ENCODE measurements around the gene HIVEP3.

Gene HIVEP3

DNA sequence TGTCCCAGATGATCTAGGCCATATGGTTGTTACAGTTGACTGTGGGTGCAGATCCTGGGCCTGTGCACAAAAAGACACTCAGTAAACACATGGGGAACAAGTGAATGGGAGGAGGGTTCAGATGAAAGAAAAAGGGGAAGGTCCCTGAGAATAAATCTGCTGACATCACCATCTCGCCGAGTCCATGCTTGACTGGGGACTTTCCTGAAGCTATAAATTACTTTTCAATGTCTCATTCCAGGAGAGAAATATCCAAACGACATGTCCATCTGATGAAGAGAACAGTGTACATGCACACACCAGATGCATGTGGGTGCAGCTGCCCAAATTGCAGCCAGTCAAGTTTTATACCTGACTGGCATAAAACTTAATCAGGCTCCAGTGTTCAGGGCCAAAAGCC is 109.0 kb downstream of the HIVEP3 start:
- DNase-seq = no peak

DNA sequence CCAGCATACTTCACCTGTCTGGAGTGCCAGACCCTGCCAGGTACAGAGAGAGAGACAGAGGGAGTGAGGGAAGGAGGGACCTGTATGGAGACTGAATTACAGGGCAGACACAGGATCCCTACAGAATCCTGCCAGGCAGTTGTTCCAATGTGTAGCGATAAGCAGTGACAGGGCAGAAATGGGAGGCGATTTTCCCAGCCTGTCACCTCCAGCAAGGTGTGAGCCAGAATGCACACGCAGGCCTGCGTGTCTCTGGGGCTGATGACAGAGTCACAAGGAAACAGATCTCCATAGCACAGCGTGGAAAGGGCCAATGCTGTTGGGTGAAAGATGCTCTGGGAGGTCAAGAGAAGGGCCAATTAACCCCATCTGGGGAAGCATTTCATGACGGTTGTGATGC is 111.3 kb downstream of the HIVEP3 start:
- no peak for DNase-seq

DNA sequence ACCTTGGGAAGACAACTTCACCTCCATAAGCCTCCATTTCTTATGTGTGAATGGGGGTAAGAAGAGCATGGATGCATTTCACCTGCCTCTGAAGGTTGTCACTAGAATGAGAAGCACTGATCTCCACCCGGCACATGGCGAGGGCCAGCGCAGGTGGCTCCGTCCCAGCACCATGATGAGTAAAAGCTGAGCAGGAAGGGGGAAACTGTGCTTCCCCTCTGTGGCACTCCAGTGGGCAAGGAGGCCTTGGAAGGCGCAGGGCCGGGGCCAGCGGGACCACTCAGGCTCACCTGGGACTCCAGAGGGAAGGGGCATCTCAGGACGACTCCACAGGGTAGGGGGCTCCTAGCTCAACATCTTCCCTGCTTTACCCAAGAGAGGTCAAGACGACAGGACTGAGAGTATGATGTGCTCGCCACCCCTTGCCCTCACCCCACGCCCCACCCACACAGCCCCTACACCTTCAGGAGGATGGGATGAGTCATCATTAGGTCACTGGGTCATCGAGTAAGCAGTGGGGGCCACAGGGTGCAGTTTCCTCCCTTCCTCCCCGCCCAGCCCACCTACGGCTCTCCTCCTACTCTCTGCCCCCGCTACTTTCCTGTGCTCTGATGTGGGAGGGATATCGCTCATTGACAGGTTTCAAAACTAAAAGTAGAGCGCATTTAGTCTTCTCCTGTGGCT is 112.1 kb downstream of the HIVEP3 start:
- DNase-seq = peak; percentile 76

DNA sequence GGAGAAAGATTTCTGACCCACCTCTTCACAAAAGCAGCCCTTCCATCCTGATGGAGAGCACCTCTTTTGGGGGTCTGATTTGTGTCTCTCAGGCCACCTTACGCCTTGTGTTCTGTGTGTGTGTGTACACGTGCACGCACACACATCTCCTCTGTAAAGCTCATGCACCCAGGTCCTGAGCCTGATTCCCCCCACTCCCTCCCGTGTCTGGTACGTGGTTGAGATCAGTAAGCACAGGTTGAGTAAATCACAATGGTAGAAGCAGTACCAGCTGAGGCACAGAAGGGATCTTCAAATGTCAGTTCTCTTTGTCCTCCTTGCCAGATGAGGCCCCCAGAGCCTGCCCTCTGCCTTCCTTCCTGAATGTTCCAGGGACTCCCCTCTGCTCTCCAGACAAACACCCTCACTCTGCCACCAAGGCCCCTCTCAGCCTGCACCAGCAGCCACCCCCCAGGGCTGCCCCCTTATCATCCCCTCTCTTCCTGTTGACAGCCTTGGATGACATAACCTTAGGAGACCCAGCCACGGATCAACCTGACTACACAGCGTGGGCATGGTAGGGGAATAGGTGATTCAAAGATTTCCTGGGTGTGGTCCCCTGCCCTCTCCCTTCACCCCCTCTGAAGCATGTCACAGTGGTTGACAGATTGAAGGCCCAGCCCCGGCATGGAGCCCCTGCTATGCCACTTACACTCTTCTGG is 112.8 kb downstream of the HIVEP3 start:
- DNase-seq = peak; percentile 63

DNA sequence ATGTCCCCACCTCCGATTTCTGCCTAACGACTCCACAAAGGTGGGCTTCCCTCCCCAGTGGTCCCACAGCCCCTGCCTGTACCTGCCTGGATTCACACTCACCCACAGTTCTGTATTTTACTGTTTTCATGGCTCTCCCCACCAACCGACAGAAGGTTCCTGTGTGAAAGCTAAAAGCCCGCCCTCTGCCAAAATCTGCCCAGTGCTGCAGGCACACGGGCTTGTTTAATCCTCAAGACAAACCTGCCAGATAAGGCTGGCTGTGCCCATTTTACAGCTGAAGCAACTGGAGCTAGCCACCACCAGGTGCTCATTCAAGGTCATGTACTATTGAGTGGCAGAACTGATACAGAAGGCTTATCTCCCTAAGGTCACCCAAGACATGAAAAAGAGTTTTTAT is 114.5 kb downstream of the HIVEP3 start:
- peak; percentile 31 for DNase-seq

DNA sequence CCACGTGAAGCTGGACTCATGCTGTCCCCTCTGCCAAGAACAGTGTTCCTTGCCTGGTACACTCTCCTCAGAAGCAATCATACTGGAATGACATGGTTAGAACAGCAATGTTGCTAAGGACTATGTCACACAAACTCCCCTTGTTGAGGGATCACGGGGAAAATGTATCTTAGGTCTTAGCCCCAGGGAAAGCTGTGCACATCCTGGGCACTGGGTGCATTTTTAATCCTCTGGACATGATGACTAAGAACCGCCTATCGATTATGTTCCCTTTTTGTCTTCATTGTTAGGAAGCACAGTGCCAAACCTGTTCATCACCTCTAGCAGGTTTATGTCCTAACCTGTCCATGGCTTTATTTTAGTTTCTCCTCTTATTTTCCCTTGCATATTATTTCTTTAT is 115.1 kb downstream of the HIVEP3 start:
- no peak for DNase-seq

DNA sequence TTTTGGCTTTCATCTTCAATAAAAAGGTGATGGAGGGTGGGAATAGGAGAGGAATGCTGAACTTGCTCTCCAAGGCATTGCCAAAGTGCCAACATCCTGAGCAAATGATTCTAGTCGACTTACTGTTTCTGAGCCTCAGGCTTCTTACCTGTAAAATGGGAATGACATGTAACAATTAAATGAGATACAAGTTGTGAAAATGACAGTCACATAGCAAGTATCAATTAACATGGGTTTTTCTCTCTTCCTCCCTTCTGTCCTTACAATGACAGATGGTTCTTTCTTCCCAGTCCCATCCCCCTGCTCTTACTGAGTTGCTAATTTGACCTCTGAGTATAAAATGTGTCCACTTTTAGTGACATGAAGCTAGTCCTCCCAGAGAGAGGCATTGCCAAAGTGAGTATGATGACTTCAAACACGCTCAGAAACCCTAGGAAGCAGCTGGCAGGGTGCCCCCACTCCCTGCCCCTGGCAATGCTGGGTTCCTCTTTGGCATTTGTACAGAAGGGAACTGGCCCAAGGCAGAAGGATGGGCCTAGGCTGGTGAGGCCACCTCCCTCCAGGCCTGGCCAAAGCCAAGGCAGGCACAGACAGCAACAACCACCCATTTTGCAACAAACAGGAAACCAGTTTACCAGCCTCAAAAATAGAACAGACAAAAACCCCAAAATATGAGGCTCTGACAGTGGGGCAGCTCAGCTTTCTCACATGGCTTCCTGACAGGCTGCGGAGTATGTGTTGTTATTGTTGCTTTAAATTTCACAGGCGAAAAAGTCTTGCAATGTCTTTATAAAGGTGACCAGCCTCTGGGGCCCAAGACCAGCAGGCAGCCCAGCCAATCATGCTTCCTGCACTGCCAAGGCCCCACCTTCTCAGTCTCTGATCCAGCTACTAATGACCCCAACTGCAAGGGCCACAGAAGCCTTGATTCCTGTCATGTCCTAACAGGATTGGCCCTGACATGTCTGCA is 115.9 kb downstream of the HIVEP3 start:
- no peak for DNase-seq

DNA sequence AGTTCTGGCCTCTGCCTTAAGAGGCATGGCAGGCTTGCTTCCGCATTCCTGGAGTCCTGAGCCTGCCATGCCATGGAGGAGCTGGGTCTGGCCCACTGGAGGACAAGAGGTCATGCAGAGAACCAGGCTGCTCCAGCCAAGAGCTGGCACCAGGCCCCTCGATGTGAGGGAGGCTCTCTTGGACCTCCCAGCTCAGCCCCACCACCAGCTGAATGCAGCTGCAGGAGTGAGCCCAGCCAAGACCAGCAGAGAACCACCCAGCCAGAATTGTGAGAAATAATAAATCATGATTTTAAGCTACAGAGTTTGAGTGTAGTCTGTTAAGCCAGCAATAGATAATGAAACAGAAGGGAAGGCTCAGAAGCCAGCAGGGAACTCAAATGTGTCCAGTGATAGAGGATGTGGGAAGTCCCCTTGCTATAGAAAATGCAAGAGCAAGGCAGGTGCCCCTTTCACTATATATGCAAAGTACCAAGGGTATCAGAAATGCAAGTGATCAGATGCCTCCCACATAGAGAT is 118.4 kb downstream of the HIVEP3 start:
- no peak for DNase-seq

DNA sequence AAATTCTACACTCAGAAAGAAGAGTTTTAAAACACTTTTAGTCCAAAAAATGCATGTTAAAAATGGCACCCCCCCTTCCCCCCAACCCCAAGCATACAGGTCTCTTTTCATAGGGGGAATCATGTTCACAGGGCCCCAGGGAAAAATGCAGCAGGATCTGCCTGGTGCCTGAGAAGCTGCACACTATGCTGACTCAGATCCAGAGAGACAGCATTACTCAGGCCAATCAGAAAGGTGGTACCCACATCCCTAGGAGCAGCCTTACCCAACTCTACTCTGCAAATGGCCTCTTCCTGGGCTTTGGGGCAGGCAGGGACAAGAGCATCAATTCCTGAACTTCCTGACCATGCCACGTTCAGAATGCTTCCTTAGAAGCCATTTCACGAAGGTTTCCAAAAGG is 119.0 kb downstream of the HIVEP3 start:
- peak; percentile 43 for DNase-seq

DNA sequence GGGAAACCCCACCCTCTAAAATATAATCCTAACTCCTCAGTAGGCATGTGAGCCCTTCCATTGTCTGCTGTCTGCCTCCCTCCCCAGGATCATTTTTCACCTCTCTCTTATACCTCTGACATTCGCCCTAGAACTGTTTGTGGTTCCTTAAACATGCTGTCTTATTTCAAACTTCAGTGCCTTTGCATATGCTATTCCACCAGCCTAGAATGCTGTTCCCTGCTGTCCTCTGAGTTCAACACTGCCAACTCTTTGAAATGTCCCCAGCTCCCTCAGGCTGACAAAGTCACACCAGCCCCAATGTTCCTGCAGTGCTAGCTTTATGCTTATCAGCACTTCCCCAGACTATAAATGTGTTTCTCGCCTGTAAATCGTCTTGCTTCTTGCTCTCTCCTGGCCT is 119.5 kb downstream of the HIVEP3 start:
- no peak for DNase-seq

DNA sequence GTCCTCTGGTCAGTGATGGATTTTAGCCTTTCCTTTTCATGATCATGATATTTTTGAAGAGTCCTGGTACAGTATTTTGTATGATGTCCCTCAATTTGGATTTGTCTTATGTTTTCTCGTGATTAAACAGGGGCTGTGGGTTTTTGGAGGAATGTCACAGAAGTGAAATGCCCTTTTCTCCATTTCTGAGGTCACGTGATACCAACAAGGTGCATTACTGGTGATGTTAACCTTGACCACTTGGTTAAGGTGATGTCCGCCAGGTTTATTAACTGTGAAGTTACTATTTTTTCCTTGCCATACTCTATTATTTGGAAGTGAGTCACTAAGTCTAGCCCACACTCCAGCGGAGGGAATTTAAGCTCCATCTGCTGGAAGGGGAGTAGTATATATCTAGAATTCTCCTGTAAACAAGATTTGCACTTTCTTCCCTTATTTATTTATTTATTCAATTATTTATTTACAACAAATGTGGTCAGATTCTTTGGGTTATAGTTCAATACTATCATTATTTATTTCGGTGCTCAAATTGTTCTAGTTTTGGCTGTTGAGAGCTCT is 123.4 kb downstream of the HIVEP3 start:
- no peak for DNase-seq

DNA sequence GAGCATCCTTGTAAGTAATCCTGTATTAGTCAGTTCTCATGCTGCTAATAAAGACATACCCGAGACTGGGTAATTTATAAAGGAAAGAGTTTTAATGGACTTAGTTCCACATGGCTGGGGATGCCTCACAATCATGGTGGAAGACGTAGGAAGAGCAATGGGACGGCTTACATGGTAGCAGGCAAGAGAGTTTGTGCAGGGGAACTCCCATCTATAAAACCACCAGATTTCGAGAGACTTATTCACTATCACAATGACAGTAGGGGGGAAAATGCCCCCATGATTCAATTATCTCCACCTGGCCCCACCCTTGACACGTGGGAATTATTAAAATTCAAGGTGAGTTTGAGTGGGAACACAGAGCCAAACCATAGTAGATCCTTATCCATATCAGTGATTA is 124.7 kb downstream of the HIVEP3 start:
- peak; percentile 22 for DNase-seq

DNA sequence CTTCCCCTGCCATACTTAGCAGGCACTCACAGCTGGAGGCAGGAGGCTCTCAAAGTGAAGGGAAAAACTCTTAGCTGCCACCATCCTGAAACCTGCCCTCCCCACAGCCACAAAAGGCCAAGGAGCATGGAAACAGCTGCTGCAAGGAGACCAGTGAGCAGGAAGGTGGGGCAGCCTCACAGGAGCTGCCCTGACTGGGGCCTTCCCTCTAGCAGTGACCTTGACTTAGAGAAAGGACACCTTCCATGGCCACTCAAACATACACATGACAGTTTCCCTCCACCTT is 126.3 kb downstream of the HIVEP3 start:
- no peak for DNase-seq

DNA sequence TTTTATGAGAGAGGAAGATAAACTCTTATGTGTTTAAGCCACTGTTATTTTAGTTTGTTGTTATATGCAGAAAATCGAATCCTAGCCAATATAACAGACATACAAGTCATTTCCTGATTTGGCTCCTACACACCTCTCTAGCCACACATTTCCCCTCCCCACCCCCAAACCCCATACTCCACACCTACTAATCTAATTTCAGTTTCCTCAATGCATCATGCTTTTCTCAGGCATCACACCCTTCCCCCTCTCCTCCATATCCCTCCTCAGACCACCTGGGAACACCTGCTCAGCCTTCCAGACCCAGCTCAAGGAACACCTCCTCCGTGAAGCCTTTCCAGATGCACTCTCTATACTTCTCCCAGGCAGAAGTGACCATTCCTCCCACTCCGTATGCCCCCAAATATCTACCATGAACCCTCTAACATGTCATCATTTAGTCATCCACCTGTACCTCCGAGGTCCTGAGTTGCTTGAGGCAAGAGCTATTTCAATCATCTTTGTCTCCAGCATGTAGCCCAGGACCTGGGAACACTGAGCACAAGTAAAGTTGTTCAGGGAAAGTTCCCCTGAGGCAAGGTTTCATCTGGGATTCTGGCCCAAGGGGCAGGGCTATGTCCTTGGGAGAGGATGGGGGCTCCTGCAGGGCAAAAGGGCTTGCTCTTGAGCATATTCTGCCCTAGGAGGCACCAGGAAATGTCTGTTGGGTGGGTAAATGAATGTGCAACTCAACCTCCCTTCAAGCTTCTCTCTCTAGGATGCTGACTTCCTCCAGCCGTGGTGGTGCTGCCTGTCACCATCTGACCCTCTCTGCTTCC is 126.8 kb downstream of the HIVEP3 start:
- peak; percentile 66 for DNase-seq

DNA sequence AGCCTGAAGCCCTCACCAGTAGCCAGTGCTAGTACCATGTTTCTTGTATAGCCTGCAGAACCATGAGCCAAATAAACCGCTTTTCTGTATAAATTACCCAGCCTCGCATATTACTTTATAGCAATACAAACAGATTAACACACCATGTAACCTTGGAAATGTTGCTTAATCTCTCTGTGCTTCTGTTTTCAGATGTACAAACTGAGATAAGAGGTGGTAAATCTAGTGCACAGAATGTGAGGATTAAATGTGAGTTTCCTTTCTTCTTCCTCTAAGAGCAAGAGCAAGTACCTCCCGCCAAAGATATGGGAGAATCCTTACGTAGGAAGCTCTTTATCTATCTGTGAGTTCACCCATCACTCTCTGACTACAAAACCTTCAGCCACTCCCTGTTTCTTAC is 128.4 kb downstream of the HIVEP3 start:
- no peak for DNase-seq

DNA sequence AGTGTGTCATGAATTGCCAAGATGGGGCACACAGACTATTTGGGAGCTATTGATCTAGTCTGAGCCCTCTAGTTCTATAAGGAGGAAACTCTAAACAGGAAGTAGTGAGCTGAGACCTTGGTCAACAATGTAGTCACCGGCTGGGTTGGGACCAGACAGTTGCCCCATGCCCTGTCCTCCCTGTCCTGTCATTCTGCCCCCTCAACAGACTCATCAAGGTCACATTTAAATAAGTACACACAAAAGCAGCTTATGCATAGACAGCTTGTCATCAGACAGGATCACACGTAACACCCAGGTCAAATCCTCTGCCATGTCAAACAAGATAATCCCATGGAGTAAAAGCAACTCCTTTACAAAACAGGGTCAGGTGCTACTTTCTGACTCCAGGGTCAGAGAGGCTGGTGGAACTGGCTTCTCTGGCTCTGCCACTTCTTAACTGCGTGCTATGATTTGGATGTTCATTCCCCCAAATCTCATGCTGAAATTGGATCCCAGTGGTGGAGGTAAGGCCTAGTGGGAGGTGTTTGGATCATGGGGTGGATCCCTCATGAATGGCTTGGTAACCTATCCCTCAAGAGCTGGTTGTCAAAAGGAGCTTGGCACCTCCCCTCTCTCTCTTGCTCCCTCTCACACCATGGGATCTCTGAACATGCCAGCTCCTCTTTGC is 128.9 kb downstream of the HIVEP3 start:
- no peak for DNase-seq

DNA sequence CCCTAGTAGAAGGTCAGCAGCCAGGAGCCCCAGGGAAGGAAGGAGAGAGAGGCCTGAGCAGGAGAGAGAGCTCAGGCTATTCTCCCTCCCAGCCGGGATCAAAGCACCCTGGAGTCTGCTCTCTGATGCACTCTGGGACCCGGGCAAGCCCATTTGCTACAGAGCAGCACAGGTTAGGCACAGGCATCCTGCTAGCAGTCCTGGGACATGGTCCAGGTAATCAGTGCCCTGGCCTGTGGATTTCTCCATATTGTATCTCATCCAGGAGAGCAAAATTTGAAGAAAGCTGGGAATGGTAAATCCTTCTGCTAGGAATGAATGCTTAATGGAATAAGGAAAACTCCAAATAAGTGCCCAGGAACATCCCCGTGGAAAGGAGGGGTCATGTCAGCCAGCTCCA is 130.3 kb downstream of the HIVEP3 start:
- DNase-seq = no peak

DNA sequence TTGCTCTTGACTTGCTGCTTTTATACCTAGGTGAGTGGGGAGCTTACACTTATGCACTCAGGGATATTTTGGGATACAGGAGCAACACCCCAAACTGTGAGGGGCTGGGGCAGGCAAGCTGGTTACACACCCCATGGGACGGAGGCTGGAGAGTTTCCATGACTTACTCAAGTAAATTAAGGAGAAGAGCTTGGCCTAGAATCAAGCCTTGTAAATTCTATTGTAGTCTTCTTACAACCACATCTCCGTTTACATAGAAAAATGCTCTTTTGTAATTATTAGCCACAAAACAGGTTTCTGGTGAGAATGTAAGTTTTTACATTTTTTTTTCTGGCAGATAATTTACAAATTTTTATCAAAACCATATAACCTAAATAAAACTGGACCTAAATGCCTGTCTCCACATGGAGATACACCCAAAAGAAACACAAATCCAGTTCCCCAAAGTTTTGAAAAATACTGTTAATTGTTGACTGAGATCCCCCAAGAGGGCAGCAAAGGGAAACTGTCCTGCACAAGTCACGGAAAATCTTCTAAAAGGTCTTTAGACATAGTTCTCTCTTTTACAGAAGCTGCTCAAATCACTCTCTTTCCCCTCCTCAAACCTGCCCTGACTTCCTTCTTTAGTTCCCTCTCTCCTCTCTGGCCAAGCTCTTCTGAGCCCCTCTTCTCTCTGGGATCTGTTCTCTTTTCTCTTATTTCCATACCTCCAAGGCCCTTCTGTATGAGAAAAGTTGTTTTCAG is 134.0 kb downstream of the HIVEP3 start:
- no peak for DNase-seq

DNA sequence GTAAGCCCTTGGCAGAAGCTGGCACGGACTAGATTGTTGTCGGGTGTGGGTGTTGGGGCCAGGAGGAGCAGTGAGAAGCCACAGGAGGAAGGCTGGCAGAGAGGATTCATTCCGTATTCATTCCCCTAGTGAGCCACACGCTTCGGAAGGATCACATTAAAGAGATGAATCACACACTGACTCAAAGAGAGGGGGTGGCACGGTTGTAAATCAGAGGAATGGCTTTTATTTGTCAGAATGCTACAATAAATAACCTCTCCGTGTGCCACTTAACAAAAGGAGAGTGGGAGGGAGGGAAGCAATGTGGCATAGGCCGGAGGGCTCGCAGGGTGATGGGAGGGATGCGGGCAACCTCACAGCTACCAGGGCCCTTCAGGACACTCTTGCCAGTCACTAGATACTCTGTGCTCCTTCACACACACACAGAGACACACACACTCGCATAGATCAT is 135.5 kb downstream of the HIVEP3 start:
- DNase-seq = peak; percentile 75

DNA sequence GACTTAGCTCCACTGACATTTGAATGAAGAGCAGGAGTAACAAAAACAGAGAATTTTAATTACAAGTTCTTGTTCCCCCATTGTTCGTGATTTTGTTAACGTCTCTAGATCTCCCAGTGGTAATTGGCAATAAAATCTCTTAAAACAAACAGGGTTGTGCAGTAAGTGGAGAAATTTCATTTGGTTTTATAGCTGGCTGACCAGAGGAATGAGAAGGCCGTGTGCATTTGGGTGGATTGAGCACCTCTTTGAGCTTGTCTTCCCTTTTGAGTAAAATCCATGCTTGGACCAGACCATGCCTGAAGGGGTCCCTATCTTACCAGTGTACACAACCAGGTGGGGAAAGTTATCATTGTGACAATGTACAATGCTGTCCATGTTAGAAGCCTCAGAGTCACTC is 137.8 kb downstream of the HIVEP3 start:
- no peak for DNase-seq

DNA sequence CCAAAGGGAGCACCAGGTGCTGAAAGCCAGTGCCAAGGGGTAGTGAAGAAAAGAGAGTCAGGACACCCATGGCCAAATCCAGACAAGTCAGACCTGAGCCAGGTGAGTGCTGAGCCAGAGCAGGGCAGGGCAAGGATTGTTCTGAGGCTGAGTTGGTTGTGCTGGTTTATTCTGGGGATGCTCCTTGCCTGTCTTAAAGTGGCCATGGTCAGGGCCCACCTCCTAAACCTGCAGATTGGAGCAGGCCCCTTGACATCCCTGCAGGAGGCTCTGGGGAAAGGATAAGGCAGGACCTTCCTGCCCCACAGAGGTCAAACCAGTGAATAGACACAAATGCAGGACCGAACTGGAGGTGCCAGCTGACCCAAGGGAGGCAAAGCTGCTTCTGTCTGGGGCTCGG is 138.4 kb downstream of the HIVEP3 start:
- no peak for DNase-seq

Measured in stimulated activated CD4-positive, alpha-beta T cell treated with anti-CD3 and anti-CD28 coated beads, Interleukin-15, amount 100 ng/mL, for 24 hours (primary cell).